GM12801 (cell line): ENCODE data around the gene APOD.

Experiments
- CTCF ChIP-seq: IDR thresholded peaks from one replicate; pipeline ENCODE4 v1.5.1; 2011; ENCODE audit warnings: control low read depth; ENCODE audit not compliant: insufficient read length; ENCODE audit errors: extremely low read depth

APOD gene

GRCh38 chr3:195597229-195597628 lies 13.5 kb upstream of the APOD start:
- TF ChIP-seq CTCF, result no peak

DNA sequence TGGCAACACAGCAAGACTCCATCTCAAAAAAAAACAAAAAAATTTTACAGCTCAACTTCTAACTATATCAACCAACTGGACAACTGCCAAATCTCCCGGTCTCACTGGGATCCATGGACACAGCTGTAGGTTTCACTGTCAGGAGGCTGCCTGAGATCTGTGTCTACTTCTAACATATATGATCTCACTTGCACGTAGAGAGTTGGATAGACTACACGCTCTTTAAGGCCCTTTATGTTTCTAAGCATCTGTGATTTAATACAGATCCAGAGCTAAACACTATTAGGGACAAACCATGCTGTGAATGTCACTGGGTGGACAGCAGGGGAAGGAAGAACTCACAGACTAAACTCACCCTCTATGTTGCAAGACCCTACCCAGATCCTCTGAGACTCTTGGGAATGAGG lies 13.0 kb upstream of the APOD start:
- no peak for TF ChIP-seq CTCF

GRCh38 chr3:195595785-195596531 lies 12.2 kb upstream of the APOD start:
- no peak for TF ChIP-seq CTCF

DNA sequence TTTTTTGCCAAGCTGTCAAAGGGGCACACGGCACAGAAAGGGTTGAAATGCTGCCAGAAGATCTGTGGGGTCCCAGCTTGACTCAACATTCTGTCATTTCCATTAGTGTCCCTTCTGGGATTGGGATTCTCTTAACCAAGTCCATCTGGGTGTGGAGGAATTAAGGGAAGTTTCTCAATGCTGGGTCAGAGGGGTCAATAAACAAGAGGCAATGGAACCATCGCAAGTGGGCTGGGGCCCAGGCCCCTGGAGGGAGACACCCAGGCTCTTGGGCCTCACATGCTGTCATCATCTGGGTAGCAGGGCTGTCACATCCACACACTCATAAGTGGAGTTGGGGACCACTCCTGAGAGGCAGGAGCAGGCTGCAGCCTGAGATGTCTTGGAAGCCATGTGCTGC lies 8.1 kb upstream of the APOD start:
- no peak for TF ChIP-seq CTCF

- no peak for TF ChIP-seq CTCF
Measured at GRCh38 chr3:195591220-195591619, 7.5 kb upstream of the APOD start.

- TF ChIP-seq CTCF, result no peak
Measured at GRCh38 chr3:195587824-195588223, 4.1 kb upstream of the APOD start.

DNA sequence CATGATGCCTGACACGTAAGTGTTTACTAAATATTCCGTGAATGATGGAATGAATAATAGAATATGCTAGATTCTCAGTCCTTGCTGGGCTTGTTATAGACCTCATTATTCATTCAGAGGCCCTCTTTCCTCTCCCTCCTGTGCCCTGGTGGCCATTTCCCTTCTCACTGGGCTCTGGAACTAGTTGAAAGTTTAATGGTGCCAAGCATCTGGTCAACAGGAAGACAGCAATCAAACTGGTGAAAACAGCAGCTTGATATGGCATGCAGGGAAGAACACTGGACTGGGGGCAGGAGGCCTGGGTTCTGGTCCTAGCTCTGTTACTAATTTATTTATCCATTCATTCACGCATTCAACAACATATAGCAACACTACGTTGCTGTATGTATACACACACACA lies 3.7 kb upstream of the APOD start:
- TF ChIP-seq CTCF, result no peak

GRCh38 chr3:195584543-195584870 lies 767 bp upstream of the APOD start:
- no peak for TF ChIP-seq CTCF
